NCI-H2107 treated with DMSO at 0.1 percent for 48 hours (cell line): ENCODE results near the gene EML6.

ENCODE experiments used
- DNase-seq: peaks from one replicate; lab custom pipeline; 2025; ENCODE audit not compliant: unreplicated experiment; lab: John Stamatoyannopoulos, UW

Gene EML6

GRCh38 chr2:54939446-54940118 lies 216.1 kb downstream of the EML6 start:
- no peak for DNase-seq

DNA sequence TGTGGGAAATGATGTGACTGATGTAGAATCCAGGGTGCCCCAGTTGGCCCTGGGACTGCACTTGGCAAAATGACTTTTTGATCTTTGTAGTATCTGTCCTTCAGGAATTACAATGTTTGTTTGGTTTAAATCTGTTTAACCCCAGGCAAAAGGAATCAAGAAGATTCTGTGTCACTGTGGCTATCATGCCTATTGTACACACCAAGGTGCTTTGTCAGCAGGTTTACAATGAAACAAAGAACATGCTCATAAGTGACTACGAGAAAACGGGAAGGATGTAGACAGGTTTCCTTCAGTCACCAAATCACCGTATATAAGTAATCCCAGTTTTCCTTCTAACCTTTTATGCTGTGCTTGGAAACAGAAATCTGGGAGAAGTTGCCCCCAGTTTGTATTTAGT lies 217.3 kb downstream of the EML6 start:
- no peak for DNase-seq

DNA sequence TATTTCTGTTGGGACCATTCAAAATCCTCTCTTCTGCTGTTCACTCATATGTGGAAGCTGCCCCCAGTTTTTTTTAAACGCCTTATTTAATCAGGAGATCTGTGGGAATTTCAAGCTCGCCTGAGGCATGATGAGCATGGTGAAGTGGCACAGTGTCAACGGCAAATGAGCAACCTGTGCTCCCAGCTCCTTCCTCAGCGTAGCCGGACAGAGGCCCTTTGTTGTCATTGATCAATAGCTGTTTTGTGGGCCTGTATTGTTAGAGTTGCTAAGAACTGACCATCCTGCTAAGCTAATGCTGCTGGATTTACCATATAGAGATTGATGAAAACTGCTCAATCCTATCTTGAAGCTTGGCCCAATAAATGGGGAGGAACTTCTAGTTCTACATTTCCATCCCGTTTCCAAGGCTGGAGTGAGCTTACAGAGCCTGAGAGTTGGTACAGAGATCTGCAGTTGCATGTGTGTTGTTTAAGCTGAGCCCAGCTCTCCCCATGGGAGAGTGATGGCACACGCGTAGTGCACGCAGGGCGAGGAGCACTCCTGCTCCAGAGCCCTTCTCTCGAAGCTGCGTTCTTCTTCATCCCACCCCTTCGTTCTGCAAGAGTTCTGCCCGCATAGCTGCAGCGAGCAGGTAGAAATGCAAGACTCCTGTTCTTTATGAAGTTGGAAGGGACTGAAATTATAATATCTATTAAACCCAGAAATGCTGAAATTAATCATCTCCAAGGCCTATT lies 218.0 kb downstream of the EML6 start:
- no peak for DNase-seq

- no peak for DNase-seq
Observed at GRCh38 chr2:54942373-54942772, 218.9 kb downstream of the EML6 start.

GRCh38 chr2:54944724-54945326 lies 221.4 kb downstream of the EML6 start:
- no peak for DNase-seq

DNA sequence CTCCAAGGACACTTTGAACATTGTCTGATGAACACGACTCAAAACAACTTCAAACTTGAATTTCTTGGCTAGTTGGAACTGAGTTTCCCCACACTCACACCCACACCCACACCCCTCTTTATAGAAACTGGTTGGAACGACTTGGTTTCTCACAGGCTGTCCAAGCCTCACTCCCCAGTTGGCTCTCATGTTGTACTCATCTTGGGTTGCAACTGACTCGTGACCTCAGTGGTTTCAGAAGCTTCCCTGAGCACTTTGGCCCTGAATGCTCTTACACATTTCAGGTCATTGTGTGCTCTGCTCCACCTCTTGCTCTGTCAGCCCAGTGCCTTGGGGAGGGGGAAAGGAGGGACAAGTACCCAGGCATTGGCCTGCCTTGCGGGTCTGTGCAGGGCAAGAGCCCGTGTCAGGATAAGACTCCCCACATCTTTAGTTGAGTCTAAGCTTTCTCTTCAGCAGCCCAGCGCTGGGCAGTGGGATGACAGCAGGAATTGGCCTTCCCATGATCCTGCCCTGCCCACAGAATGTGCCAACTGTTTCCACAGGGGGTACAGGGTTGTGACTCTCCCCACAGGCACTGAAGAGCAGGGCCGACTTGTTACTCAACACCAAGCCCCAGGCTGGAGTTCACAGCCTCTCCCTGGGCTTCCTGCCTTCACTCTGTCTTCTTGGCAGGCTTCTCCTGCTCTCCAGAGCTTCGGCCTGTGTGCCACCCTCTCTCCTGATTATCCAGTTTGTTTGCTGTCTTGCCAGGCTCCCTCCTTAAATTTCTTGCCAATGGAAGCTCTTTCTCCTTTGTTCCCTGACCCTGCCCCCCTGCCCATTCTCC lies 222.1 kb downstream of the EML6 start:
- no peak for DNase-seq

- DNase-seq, result no peak
Observed at GRCh38 chr2:54946220-54946805, 222.9 kb downstream of the EML6 start.

GRCh38 chr2:54947136-54947535 lies 223.7 kb downstream of the EML6 start:
- DNase-seq, result no peak

DNA sequence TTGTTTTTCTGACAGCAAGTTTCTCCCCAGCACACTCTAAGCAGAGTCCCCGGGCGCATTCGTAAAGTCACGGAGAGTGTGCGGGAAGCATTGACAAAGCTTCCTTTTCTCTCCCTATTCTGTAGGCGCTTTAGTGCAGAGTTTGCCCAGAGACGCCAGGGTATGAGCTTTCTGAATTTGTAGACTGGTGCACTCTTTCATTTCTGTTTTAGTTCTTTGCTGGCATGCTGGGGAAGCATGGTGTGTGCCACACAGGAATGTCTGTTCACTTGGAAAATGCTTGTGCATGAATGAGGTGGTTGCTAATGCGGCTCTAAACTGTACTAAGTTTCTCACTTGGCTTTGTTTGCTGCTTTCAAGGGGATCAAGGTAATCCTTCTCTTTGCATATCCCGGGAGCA lies 224.2 kb downstream of the EML6 start:
- no peak for DNase-seq

DNA sequence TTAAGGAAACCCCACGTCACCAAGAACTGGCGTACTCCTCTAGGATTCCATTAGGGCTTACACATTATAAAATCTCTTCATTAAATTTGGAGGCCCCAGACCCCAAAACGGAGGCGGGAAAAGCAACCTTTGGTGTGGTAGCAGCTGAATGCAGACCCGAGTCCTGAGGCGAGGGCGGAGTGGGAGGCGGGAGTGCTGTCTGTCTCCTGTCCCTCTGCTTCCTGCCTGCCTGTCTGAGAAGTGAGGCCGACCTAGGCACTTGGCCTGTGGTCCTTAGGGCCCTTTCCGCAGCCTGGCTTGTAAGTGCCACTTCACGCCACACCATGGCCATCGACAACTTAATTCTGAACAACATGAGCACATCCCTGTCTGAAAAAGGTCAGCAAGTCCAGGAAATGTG lies 224.7 kb downstream of the EML6 start:
- no peak for DNase-seq

GRCh38 chr2:54949431-54949830 lies 226.0 kb downstream of the EML6 start:
- no peak for DNase-seq

- DNase-seq, result no peak
Observed at GRCh38 chr2:54950811-54951210, 227.3 kb downstream of the EML6 start.

DNA sequence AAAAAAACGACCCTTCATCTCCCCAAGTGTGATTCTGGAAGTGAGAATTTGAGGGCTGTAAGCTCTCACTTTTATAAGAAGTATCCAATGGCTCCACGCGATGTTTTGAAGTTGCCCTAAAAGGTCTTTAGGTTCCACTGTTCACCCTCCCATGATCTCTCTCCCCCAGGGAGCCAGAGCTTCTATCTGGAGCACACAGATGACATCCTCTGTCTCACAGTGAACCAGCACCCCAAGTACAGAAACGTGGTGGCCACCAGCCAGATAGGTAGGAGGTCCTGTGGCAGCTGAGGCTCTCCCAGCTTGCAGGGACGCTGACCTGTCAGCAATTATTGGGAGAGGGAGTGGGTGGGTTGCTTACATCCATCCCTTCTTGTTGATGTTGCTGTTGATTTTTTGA lies 229.0 kb downstream of the EML6 start:
- no peak for DNase-seq

DNA sequence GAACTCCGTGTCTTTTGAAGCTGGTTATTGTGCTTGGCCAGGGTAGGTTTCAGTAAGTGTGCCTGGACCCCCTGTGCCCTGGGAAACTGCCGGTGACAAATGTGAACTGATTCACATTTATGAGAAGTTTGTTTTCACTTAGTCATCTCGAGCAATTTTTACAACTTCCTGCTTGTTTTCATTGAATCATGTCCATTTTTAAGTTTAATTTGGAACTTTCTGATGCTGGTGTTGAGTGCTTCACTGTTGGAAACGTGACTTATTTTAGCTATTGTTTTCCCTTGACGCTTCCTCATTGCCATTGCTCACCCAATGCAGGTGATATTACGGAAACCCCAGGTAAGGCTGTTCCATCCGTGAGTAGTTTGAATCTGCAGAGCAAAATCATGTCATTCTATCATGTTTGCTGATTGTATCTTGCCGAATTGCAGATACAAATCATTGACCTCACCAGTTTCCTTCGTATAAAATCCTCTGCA lies 229.6 kb downstream of the EML6 start:
- DNase-seq, result no peak

DNA sequence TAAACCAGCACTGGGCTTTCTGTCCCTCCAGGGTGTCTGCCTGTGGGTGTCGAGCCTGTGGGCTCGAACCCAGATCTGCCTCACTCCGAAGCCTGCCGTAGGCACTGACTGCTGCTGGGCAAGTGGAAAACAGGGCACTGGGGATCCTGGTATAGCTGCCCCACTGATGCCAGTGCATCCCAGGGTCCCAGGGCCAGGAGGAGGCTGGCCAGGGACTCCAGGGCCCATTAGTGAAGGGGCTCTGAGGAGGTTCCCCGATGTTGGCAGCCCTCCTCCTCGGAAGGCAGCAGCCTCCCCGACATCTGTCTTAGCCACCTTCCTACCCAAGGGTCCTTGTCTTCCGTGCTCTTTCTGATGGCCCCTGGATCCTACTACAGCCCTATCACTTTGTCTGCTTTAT lies 230.7 kb downstream of the EML6 start:
- DNase-seq, result no peak

- DNase-seq, result no peak
Observed at GRCh38 chr2:54954705-54955357, 231.4 kb downstream of the EML6 start.

DNA sequence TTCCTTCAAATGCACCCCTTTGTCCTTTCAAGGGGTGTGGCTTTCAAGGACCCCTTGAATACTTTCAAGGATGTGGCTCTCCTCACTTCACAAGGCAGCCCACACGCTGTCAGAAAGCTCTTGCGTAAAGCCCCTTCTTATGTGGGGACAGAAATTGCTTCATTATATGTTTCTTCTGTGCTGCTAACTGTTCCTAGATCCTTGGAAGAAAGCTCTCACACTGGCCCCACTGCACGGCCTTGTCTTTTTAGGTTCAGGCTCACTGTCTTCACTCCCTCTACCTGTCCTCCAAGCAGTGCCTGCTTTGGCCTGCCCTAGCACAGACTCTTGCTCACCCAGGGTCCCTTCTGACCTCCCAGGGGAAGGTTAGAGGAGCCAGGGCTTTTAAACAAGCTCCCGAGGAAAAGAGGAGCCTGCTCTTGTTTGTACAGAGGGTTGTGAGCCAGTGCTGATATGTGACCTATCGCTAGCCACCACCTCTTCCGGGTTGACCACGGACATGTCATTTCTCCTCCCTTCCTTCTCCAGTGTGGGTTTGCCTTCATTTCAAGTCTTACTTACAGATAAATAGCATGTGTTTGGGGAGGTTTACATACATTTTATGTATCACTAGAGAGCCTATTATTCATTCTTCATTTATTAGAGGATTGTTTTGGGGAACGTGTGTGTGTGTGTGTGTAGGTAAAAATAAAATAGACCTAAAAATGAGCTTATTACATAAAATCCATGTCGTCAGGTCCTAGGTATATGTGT lies 232.1 kb downstream of the EML6 start:
- DNase-seq, result no peak

GRCh38 chr2:54956111-54956627 lies 232.7 kb downstream of the EML6 start:
- no peak for DNase-seq

- DNase-seq, result peak; percentile 62
Observed at GRCh38 chr2:54957321-54957999, 234.0 kb downstream of the EML6 start.
